H9 (cell line): ENCODE results near the gene SRRM3. TPM values are rescaled to one million over a fixed set of nuclear protein-coding genes. Genes with fewer than 3 reads are reported as not detected.

Experiments
- DNase-seq: peaks from one replicate; pipeline ENCODE4 v3.0.0-alpha.2; 2017
- H2AFZ ChIP-seq: one replicate; pipeline ENCODE4 v1.6.1; 2013; ENCODE audit warnings: mild to moderate bottlenecking, low read length, control low read depth, moderate library complexity
- H2AK5ac ChIP-seq: 2 replicates; pipeline ENCODE4 v1.6.1; 2013; ENCODE audit warnings: low read length, control low read depth, mixed read lengths; ENCODE audit not compliant: insufficient read length
- H2BK120ac ChIP-seq: one replicate; pipeline ENCODE4 v1.6.1; 2013; ENCODE audit warnings: low read depth, mild to moderate bottlenecking, low read length, control low read depth, inconsistent platforms; ENCODE audit not compliant: poor library complexity, severe bottlenecking
- H2BK12ac ChIP-seq: 2 replicates; pipeline ENCODE4 v1.6.1; 2013; ENCODE audit warnings: low read length, control low read depth, mixed read lengths, low read depth; ENCODE audit not compliant: insufficient read length
- H2BK15ac ChIP-seq: 2 replicates; pipeline ENCODE4 v1.6.1; 2013; ENCODE audit warnings: low read depth, low read length, control low read depth
- H2BK20ac ChIP-seq: one replicate; pipeline ENCODE4 v1.6.1; 2013; ENCODE audit warnings: low read depth, mild to moderate bottlenecking, low read length, control low read depth, inconsistent platforms; ENCODE audit not compliant: poor library complexity, severe bottlenecking
- H2BK5ac ChIP-seq: 2 replicates; pipeline ENCODE4 v1.6.1; 2013; ENCODE audit warnings: low read length, control low read depth, mixed read lengths; ENCODE audit not compliant: insufficient read length
- H3K14ac ChIP-seq: 2 replicates; pipeline ENCODE4 v1.6.1; 2013; ENCODE audit warnings: low read length, control low read depth; ENCODE audit not compliant: insufficient read depth
- H3K18ac ChIP-seq: 2 replicates; pipeline ENCODE4 v1.6.1; 2013; ENCODE audit warnings: low read depth, mild to moderate bottlenecking, mixed read lengths, low read length, control low read depth; ENCODE audit not compliant: insufficient read length
- H3K23ac ChIP-seq: 2 replicates; pipeline ENCODE4 v1.6.1; 2013; ENCODE audit warnings: low read length, control low read depth, mixed read lengths, low read depth; ENCODE audit not compliant: insufficient read length
- H3K23me2 ChIP-seq: 2 replicates; pipeline ENCODE4 v1.6.1; 2013; ENCODE audit warnings: low read depth, mild to moderate bottlenecking, mixed read lengths, low read length, control low read depth; ENCODE audit not compliant: insufficient read length, poor library complexity, severe bottlenecking
- H3K27ac ChIP-seq: 2 replicates; pipeline ENCODE4 v1.5.1; 2013; ENCODE audit warnings: low read length, control low read depth, mixed read lengths, low read depth; ENCODE audit not compliant: insufficient read length
- H3K27me3 ChIP-seq: 2 replicates; pipeline ENCODE4 v1.6.1; 2013; ENCODE audit warnings: low read length, control low read depth, inconsistent platforms; ENCODE audit not compliant: insufficient read depth
- H3K4ac ChIP-seq: 2 replicates; pipeline ENCODE4 v1.6.1; 2013; ENCODE audit warnings: low read depth, mild to moderate bottlenecking, control low read depth, inconsistent platforms, low read length, moderate library complexity
- H3K4me1 ChIP-seq: 2 replicates; pipeline ENCODE4 v1.6.1; 2013; ENCODE audit warnings: low read length, control low read depth, inconsistent platforms; ENCODE audit not compliant: insufficient read depth
- H3K4me2 ChIP-seq: 2 replicates; pipeline ENCODE4 v1.6.1; 2013; ENCODE audit warnings: low read length, control low read depth, mixed read lengths; ENCODE audit not compliant: insufficient read length, insufficient read depth
- H3K56ac ChIP-seq: 2 replicates; pipeline ENCODE4 v1.6.1; 2013; ENCODE audit warnings: low read depth, mild to moderate bottlenecking, mixed read lengths, low read length, control low read depth; ENCODE audit not compliant: insufficient read length
- H3K79me1 ChIP-seq: 2 replicates; pipeline ENCODE4 v1.6.1; 2013; ENCODE audit warnings: low read depth, mild to moderate bottlenecking, moderate library complexity, low read length, control low read depth, inconsistent platforms; ENCODE audit not compliant: insufficient read depth, poor library complexity, severe bottlenecking
- H3K79me2 ChIP-seq: 2 replicates; pipeline ENCODE4 v1.6.1; 2013; ENCODE audit warnings: low read length, control low read depth, inconsistent platforms; ENCODE audit not compliant: insufficient read depth
- H3K9ac ChIP-seq: 2 replicates; pipeline ENCODE4 v1.6.1; 2013; ENCODE audit warnings: low read length, control low read depth, mixed read lengths; ENCODE audit not compliant: insufficient read length; ENCODE audit errors: extremely low read depth
- H3K9me3 ChIP-seq: one replicate; pipeline ENCODE4 v1.6.1; 2013; ENCODE audit warnings: low read depth, low read length, inconsistent platforms; ENCODE audit not compliant: control insufficient read depth
- H3T11ph ChIP-seq: one replicate; pipeline ENCODE4 v1.6.1; 2013; ENCODE audit warnings: mild to moderate bottlenecking, low read length, control low read depth, inconsistent platforms
- H4K20me1 ChIP-seq: one replicate; pipeline ENCODE4 v1.6.1; 2013; ENCODE audit not compliant: control insufficient read depth, insufficient read length, insufficient read depth
- H4K5ac ChIP-seq: 2 replicates; pipeline ENCODE4 v1.6.1; 2013; ENCODE audit warnings: low read depth, mild to moderate bottlenecking, mixed read lengths, low read length, control low read depth; ENCODE audit not compliant: insufficient read length
- H4K8ac ChIP-seq: replicated peaks from 2 replicates; pipeline ENCODE4 v1.6.1; 2013; ENCODE audit warnings: low read length, control low read depth, mixed read lengths, low read depth; ENCODE audit not compliant: insufficient read length
- H4K91ac ChIP-seq: 2 replicates; pipeline ENCODE4 v1.6.1; 2013; ENCODE audit warnings: low read depth, mild to moderate bottlenecking, moderate library complexity, mixed read lengths, low read length, control low read depth; ENCODE audit not compliant: insufficient read length
- H3K27ac Mint-ChIP-seq, 3 experiments: 2 replicates in 2 of 3; 3 replicates in 1 of 3; pipeline ENCODE4 v1.8.0; 2020 to 2021; ENCODE audit warnings: mixed read lengths in 3 of 3, mild to moderate bottlenecking in 1 of 3, moderate library complexity in 1 of 3
- H3K27me3 Mint-ChIP-seq: 2 replicates; pipeline ENCODE4 v1.8.0; 2021; ENCODE audit warnings: low read depth, mild to moderate bottlenecking, moderate library complexity, mixed read lengths
- H3K36me3 Mint-ChIP-seq, 3 experiments: 2 replicates in 2 of 3; 3 replicates in 1 of 3; pipeline ENCODE4 v1.8.0; 2020 to 2021; ENCODE audit warnings: low read depth in 3 of 3, mixed read lengths in 3 of 3; ENCODE audit not compliant: insufficient read depth in 1 of 3
- H3K4me1 Mint-ChIP-seq, 2 experiments: 2 replicates each; pipeline ENCODE4 v1.8.0; 2020; ENCODE audit warnings: mixed read lengths in 2 of 2
- H3K4me3 Mint-ChIP-seq, 2 experiments: 2 replicates in 1 of 2; 3 replicates in 1 of 2; pipeline ENCODE4 v1.8.0; 2020 to 2021; ENCODE audit warnings: mild to moderate bottlenecking in 2 of 2, mixed read lengths in 2 of 2, moderate library complexity in 1 of 2
- H3K9me3 Mint-ChIP-seq, 2 experiments: 2 replicates in 1 of 2; 3 replicates in 1 of 2; pipeline ENCODE4 v1.8.0; 2020; ENCODE audit warnings: mild to moderate bottlenecking in 2 of 2, mixed read lengths in 2 of 2, moderate library complexity in 1 of 2
- WGBS: extraction: QIAGEN DNeasy Blood & Tissue Kit; methylation state at CpG from one replicate; pipeline ENCODE4 v1.1.7; 2013; ENCODE audit warnings: missing lambda C conversion rate, low lambda C conversion rate, mixed read lengths; ENCODE audit not compliant: insufficient read length; ENCODE audit errors: extremely low coverage; 5-methylcytosine and 5-hydroxymethylcytosine counted together
- total RNA-seq: library from RNA; stranded (reverse); gene quantifications from 2 replicates; pipeline ENCODE4 v1.2.1, GENCODE V29; 2021
- TF ChIP-seq, protein P1 (sequence below): fragments of 200-600 bp; sonication (generic); conservative IDR thresholded peaks from 3 replicates; pipeline ENCODE4 v1.8.0; 2021; ENCODE audit warnings: antibody characterized with exemption, mild to moderate bottlenecking

Gene SRRM3
- total RNA-seq, 1 experiment from 2014 or later: 11.0 TPM

- Histone ChIP-seq H3K27ac (no peak overlapping the region), H2AFZ (no peak overlapping the region), H3K4me1 (peaks cover 8% of the 10 kb centered on the region; the same call in 1 of the 2 replicates), H2BK120ac (no peak overlapping the region), H3K23ac (no peak overlapping the region), H3K27me3 (no peaks in the 10 kb centered on the region), H2BK15ac (no peak overlapping the region), H3K18ac (no peak overlapping the region), H4K5ac (no peak overlapping the region), H3K79me1 (no peaks in the 10 kb centered on the region), H3T11ph (no peak overlapping the region), H2BK20ac (no peak overlapping the region), H3K9ac (no peak overlapping the region), H3K14ac (no peak overlapping the region), H2AK5ac (no peak overlapping the region), H4K8ac (no peak overlapping the region), H3K4me2 (no peak overlapping the region), H3K23me2 (peaks cover 7% of the 10 kb centered on the region), H4K20me1 (no peaks in the 10 kb centered on the region), H3K56ac (no peak overlapping the region), H3K79me2 (no peaks in the 10 kb centered on the region), H2BK5ac (no peak overlapping the region), H4K91ac (no peak overlapping the region), H3K4ac (no peak overlapping the region), H3K9me3 (no peaks in the 10 kb centered on the region), H2BK12ac (no peak overlapping the region)
- H3K36me3 Mint-ChIP-seq: peaks cover 3 to 7% (median 4%) of the 10 kb centered on the region in 3 experiments
- peaks cover 22 to 37% of the 10 kb centered on the region in 2 experiments for H3K4me1 Mint-ChIP-seq
- peak; percentile 54 for DNase-seq
- TF ChIP-seq, protein P1, sequence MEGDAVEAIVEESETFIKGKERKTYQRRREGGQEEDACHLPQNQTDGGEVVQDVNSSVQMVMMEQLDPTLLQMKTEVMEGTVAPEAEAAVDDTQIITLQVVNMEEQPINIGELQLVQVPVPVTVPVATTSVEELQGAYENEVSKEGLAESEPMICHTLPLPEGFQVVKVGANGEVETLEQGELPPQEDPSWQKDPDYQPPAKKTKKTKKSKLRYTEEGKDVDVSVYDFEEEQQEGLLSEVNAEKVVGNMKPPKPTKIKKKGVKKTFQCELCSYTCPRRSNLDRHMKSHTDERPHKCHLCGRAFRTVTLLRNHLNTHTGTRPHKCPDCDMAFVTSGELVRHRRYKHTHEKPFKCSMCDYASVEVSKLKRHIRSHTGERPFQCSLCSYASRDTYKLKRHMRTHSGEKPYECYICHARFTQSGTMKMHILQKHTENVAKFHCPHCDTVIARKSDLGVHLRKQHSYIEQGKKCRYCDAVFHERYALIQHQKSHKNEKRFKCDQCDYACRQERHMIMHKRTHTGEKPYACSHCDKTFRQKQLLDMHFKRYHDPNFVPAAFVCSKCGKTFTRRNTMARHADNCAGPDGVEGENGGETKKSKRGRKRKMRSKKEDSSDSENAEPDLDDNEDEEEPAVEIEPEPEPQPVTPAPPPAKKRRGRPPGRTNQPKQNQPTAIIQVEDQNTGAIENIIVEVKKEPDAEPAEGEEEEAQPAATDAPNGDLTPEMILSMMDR: no peak
- H3K27me3 Mint-ChIP-seq: peaks cover 5% of the 10 kb centered on the region
- peak overlapping the region in 1 of 2 experiments; percentile 69; a peak in 2 of 5 replicates for H3K4me3 Mint-ChIP-seq
- H3K9me3 Mint-ChIP-seq: no peaks in the 10 kb centered on the region
- peak overlapping the region; percentile 34 to 73 (median 67); a peak in 3 of 7 replicates for H3K27ac Mint-ChIP-seq
- WGBS: no CpG with 5 or more reads among the region's 4 CpGs
These were observed 60.2 kb downstream of the SRRM3 start for GRCh38 chr7:76261931-76262330.
